Measurements from ENCODE around the gene CACNA1D. TPM values are rescaled to one million over a fixed set of nuclear protein-coding genes. Genes with fewer than 3 reads are reported as not detected.

The CACNA1D gene
- total and polyA plus RNA-seq, 9 of the 15 experiments (the other 6 are each of a cell fraction or from before 2014, with no cell fraction given): 0.29 TPM; not detected in 8

DNA sequence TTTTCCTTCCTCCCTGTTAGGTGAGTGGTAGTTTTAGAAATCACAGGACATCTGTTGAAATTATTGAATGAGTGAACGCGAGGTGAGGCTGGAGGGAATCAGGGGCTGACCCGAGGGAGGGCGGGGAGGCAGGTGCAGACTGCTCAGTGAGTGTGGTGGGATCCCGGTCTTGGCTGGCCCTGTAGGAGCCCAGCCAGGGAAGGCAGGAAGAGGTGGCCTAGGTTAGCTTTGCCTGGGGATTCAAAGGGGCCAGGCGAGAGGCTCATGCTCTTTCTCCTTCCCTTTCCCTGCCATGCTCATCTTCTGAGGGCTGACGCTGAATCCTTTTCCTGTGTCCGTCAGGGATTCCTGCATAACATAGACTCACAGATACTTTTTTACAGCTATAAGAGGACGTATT lies 15.1 kb downstream of the CACNA1D start:
- Histone ChIP-seq H3K9me1 (ENCODE audit: control insufficient read depth, insufficient read depth, low read length) (no peaks in the 10 kb centered on the region), H3K4me2 (ENCODE audit: insufficient read depth, low read length) (no peak overlapping the region), H3K27ac (ENCODE audit: extremely low read depth, low read depth, low read length) (no peak overlapping the region), H3K36me3 (ENCODE audit: control insufficient read depth, insufficient read depth, low read length) (no peaks in the 10 kb centered on the region), H3K9me3 (replicated peaks; ENCODE audit: control insufficient read depth, insufficient read depth, low read depth, low read length) (no peaks in the 10 kb centered on the region), H3K9ac (ENCODE audit: insufficient read depth in 1 of 2, low read depth in 2 of 2, low read length in 2 of 2) (no peak overlapping the region), H4K20me1 (replicated peaks; ENCODE audit: control insufficient read depth, insufficient read depth, low read length) (no peaks in the 10 kb centered on the region), H3K27me3 (ENCODE audit: control insufficient read depth in 2 of 2, insufficient read depth in 2 of 2, low read length in 2 of 2) (peaks cover 10 to 32% of the 10 kb centered on the region in 2 experiments), H2AFZ (ENCODE audit: low read depth, low read length) (no peak overlapping the region), H3K79me2 (ENCODE audit: control insufficient read depth, insufficient read depth, low read length) (no peaks in the 10 kb centered on the region), H3K4me3 (no peak overlapping the region), H3K4me1 (replicated peaks in 1 of 2; ENCODE audit: control insufficient read depth in 2 of 2, insufficient read depth in 2 of 2, low read length in 2 of 2) (no peaks in the 10 kb centered on the region)
- in situ Hi-C loops (cut with MboI) (no loop called here), intact Hi-C loops (cut with micrococcal nuclease) (no loop called here)
- DNase-seq (ENCODE audit: extremely low read depth in 1 of 4, low spot score in 3 of 4): no peak
- POLR2A ChIA-PET: interaction anchor here (0.7 kb wide), 1 partner anchor 42 kb away, joined by 3 read pairs; no protein-coding TSS in a partner anchor
- no peak for FAIRE-seq
- no peak for ATAC-seq
- TF ChIP-seq ZNF551 (CRISPR knock-in tag; IDR thresholded peaks at IDR 0.05) (no peak), ZNF764 (CRISPR knock-in tag; IDR thresholded peaks at IDR 0.05; ENCODE audit: low read depth) (no peak), ARID1B (IDR thresholded peaks at IDR 0.05) (no peak), ZC3H11A (IDR thresholded peaks at IDR 0.05; ENCODE audit: low read depth, low read length) (no peak), ZNF124 (CRISPR knock-in tag; IDR thresholded peaks at IDR 0.05) (no peak), ZNF695 (CRISPR knock-in tag; IDR thresholded peaks at IDR 0.05) (no peak), CREB3 (tag; conservative IDR thresholded peaks at IDR 0.05; ENCODE audit: low read depth) (no peak), ZBTB8A (IDR thresholded peaks at IDR 0.05; ENCODE audit: partially characterized antibody) (no peak), ZNF384 (IDR thresholded peaks at IDR 0.05; ENCODE audit: low read depth, low read length) (no peak), HNRNPH1 (optimal IDR thresholded peaks at IDR 0.05; ENCODE audit: low read depth, low read length) (no peak)
- TF ChIP-seq, protein P1, sequence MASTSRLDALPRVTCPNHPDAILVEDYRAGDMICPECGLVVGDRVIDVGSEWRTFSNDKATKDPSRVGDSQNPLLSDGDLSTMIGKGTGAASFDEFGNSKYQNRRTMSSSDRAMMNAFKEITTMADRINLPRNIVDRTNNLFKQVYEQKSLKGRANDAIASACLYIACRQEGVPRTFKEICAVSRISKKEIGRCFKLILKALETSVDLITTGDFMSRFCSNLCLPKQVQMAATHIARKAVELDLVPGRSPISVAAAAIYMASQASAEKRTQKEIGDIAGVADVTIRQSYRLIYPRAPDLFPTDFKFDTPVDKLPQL (IDR thresholded peaks at IDR 0.05; ENCODE audit: extremely low read depth, insufficient read length): no peak
- TF ChIP-seq, protein P2, sequence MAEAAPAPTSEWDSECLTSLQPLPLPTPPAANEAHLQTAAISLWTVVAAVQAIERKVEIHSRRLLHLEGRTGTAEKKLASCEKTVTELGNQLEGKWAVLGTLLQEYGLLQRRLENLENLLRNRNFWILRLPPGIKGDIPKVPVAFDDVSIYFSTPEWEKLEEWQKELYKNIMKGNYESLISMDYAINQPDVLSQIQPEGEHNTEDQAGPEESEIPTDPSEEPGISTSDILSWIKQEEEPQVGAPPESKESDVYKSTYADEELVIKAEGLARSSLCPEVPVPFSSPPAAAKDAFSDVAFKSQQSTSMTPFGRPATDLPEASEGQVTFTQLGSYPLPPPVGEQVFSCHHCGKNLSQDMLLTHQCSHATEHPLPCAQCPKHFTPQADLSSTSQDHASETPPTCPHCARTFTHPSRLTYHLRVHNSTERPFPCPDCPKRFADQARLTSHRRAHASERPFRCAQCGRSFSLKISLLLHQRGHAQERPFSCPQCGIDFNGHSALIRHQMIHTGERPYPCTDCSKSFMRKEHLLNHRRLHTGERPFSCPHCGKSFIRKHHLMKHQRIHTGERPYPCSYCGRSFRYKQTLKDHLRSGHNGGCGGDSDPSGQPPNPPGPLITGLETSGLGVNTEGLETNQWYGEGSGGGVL (CRISPR knock-in tag; IDR thresholded peaks at IDR 0.05): no peak
- CTCF ChIA-PET (ENCODE audit: low intra/inter-chr PET ratio): no interaction called here
- BruUV-seq (replicated peaks): no TSS peak
- WGBS (ENCODE audit: insufficient coverage, low coverage, missing lambda C conversion rate): 3% methylated on average over 8 of the region's 9 CpGs

Measured in K562 (cell line).